Hypothalamus (tissue), 51 donors: ENCODE data around the gene APMAP.
"Not testable (repeated sequence)": the region's sequence is repeated elsewhere in the genome, so short reads cannot be mapped to it uniquely, and the experiment has no call there.

Source experiments
- DNase-seq, 51 donors: peaks; one replicate each; lab custom pipeline; 2025; lab: John Stamatoyannopoulos, UW

Gene APMAP

DNA sequence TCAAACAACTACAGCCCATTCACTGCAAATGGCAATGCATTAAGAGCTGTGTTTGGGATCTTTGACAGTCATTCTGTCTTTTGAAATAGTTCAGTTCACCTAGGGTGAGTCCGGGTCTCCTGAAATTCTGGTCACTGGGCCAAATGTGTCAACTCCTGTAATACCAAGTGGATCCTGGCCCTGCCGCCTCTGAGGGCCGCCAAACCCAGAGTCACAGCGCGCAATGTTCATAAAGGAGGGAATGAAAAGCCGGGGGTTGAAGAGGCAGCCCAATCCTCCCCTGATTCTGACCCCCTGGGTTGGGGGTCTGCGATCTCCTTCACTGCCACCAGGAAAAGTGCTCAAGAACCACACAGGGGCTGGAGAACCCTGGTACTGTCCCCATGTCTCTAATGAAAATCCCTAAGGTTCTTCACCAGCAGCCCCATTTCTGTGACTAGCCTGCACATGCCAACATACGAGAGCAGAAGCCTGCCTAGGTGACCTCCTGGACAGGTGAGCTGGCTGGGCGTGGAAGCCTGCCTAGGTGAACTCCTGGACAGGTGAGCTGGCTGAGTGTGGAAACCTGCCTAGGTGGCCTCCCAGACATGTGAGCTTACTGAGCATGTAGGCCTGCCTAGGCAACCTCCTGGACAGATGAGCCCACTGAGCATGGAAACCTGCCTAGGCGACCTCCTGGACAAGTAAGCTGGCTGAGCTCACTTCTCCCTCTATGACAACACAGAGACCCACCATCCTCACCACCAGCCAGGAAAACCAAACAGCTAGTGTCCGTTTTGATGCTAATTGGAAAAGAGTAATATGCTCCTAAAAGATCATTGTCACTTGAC is 16.1 kb upstream of the APMAP start:
- no peak for DNase-seq

DNA sequence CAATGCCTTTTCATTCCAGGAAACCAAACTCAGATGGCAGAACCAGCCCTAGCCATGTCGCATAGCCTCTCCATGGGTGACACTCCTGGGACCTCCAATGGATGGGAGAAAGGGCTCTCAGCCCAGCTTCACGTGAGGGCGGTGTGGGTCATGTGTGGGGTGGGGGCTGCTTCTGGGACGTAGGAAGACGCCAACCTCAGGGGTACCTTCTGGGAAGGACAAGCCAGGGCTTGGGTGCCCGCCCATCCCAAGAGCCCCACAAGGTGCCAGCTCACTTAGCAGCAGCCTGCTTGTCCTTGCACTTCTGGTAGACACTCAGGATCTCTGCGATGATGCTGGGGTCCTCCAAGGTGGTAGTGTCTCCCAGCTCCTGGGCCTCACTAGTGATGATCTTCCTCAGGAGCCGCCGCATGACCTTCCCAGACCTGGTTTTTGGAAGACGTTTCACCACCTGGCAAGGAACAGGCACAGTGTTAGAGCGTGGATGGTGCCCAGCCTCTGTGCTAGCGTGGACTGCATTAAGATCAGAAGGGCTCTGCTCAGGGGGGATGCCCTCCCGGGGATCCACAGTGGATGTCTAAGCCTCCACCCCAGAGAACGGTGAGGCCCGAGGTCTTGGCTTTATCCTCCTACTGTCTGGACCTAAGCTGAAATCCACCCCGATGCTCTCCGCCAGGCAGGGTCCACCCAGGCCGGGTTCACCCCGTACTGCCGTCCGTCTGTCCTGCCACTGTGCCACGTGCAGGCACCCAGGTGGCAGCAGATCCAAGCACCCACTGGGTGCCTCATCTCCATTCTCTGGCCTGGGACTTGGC is 15.1 kb upstream of the APMAP start:
- DNase-seq, result no peak

DNA sequence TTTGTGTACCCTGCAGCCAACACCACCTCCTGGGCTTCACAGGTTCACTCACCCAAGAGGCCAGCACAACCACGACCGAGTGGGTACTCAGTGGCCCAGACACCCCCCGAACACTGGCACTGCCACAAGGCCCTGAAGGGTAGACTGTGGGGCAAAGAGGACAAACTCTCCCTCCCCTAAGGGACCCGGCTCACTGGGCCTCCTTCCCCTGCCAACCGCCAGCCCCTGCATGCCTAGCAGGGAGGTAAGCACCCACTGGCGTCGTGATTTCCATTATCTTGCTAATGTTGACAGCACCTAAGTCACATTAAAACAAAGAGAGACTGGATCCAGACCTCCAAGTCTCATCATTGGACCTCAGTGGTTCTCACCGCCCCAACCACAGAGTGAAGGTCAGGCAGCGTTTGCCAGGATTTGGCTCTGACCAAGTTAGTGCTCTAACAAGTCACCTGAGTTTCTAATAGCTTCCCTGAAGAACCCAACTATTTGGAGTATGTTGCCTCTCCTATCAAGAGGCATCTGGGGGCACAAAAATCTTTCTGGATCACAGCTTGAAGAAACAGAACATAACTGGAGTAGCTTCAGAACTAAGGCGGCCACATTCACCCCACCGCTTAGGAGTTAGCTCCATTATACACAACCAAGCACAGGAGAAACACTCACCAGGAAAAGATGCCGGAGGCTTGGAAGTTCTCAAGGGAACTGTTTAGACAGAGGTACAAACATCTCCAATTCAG is 14.0 kb upstream of the APMAP start:
- no peak for DNase-seq

DNA sequence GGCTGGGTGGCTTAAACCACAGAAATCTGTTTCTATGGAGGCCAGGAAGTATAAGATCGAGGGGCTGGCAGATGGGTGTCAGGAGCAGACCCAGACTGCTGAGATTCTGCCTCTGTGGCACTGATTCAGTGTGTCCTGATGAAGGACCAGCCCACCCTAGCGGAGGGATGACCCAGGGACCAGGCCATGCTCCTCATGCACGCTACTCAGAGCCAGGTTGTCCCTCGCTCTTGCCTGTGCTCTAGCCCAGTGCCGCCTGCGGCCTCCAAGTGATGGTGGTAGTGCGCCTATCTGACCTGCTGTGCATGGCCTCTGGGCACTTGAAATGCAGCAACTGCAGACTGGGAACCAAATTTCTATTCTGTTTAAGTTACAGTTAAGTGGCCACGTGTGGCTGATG is 13.1 kb upstream of the APMAP start:
- no peak for DNase-seq

DNA sequence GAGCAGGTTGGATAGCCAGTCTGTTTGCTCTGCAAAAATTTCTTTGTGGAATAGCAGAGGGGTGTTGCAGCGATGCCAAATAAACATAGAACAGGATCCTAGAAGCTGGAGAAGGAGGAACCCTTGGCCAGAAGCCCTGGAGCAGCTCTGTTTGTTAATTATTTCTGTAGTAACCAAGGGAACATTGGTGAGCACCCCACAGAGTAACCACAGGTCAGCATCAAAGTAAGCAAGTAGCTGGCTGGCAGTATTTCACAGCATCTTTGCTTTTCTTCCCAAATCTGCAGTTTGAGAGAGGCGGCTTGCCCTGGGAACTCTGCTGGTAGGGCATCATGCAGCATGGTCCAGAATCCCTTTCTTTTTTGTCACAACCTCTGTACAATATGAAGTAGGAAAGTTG is 12.7 kb upstream of the APMAP start:
- DNase-seq, result peak in 13 of 51 donors; percentile 19 to 57 (median 43)

DNA sequence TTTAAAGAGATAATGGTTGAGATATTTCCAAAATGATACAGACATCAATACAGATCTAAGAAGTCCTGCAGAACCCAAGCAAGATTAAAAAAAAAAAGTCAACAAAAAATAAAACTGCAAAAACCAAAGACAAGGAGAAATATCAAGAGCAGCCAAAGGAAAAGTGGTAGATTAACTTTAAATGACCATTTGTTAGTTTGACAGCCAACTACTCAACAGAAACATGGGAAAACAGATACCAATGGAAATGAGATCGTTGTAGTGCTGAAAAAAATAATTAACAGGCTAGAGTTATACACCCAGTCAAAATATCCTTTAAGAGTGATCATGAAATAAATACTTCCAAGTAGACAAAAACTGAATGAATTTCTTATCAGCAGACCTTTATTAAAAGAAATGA is 10.5 kb upstream of the APMAP start:
- DNase-seq, result no peak

DNA sequence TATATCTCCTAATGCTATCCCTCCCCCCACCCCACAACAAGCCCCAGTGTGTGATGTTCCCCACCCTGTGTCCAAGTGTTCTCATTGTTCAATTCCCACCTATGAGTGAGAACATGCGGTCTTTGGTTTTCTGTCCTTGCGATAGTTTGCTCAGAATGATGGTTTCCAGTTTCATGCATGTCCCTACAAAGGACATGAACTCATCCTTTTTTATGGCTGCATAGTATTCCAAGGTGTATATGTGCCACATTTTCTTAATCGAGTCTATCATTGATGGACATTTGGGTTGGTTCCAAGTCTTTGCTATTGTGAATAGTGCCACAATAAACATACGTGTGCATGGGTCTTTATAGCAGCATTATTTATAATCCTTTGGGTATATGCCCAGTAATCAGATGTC is 8.8 kb upstream of the APMAP start:
- DNase-seq, result not testable (repeated sequence)

DNA sequence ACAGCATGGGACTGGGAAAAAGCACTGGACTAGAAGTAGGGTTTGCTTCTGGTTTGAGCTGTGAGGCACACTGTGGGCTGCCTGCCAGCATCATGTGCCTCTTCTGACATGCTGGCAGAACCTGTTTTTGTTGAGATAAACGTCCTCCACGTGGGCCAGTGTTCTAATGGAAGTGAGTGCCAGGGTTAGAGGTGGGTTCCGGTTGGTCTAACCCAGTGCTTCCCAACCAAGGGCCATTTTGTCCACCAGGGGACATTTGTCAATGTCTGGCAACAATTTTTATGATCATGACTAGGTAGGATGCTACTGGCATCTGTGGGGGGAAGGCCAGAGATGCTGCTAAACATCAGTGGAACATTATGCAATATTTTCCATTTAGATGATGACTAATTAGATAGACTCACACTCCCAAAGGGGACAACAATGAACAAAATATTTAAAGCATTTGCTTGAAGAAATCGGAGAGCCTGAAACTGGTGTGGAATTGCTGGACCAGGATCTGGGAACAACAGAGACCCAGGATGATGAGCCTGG is 7.8 kb upstream of the APMAP start:
- DNase-seq, result peak in 8 of 51 donors; percentile 20 to 38 (median 28)

DNA sequence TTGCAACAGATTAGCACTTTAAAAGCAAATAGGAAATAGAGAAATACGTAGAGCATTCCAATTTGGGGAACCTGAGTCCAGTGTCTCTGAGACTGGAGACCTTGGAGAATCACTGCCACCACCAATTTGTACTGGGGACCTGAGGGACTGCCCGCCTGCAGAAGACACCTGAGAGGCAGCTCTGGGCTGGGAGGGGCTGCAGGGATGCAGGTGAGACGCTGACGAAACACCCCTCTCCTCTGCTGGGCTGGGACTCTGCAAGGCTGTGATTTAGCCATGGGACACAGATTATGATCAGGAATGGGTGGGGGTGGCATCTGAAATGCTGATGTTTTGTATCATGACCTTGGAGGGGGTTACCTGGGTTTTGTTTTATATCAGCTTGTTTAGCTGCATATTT is 7.0 kb upstream of the APMAP start:
- no peak for DNase-seq

DNA sequence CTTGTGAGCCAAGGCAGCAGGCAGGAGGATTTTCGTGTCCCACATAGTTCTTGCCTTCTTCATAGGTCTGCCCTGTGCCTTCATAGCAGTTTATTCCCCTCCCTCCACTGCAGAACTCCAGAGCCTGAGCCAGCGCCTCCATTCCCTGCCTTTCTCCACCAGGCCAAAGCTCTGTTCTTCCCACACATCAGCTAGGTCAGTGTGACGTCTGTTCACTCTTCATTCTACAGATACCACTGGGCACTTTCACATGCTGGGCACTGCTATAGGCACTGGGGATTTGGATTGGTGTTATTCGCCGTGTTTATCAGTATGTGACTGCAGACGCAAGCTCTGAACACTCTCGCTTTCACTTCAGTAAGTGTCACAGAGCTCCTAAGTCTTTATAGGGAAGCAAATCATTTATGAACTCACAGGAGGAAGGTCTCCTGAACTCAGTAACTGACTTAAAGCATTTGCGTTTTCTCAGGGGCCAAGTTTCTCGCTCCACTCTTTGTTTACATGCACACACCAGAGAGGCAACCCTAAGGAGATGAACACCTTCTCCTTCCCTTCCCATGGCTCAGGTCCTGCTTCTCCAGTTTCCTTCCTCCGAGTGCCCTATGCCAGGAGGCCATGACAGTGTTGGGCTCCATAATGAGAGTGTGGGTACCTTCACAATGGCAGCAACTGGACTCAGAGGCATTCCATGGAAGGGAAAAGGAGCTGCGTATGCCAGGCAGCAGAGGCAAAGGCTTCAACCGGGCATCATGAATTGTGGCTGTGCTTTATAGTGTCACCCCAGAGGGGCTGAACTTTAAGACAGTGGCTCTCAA is 6.3 kb upstream of the APMAP start:
- DNase-seq, result no peak

DNA sequence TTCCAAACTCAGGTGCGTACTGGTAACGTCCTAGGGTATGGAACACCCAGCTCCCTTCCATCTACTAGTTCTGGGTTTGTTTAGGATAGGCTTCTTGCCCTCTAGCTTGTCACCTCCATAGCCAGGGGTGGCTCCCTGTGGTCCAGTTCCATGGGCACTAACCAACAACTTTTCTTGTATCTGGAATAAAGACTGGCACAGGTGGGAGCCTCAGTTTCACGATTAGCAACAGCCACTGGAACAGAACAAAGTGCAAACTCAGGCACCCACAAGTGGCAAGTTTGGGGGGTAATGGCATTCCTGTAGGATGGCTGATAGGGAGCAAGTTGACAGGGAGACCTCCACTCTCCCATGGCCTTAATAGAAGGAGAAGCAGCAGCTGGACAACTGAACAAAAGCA is 5.6 kb upstream of the APMAP start:
- DNase-seq, result no peak

DNA sequence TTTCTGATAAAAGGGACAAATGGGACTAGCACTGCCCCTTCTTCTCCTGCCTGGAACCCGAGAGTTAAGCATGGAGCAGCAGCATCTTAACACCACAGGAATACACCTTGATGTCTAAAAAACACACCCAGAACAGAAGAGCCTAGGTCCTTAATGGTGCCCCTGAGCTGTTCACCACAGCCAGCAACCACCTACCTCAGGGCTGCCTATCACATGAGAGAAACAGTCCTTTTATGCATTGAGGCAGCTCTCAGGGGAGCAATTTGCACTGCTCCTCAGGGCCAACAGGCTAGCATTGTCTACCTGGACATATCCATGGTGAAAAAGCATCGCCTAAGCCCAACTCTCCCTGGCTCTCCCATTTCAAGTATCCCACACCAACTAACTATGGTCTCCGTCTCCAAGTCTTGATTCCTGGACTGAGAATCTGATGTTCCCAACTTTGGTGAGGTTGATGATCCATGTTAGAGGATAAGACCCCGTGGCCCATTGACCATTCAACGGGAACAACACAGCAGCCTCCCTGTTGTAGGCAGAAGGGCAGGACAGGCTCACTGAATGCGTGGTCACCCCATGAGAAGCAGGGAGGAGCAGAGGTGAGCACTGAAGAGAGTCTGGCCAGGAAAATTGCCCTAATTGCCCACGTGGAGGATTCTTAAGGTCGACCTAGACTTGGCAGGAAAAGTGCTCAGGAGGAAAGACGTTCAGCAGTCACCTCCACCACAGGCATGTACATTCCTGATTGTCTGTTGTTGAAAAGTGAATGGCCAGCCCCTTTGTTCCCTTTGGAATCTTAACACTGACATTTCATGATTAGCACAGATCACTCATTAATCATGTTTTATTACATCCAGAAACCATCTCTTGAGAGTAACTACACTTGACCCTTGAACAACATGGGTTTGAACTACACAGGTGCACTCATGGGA is 4.2 kb upstream of the APMAP start:
- DNase-seq, result no peak

DNA sequence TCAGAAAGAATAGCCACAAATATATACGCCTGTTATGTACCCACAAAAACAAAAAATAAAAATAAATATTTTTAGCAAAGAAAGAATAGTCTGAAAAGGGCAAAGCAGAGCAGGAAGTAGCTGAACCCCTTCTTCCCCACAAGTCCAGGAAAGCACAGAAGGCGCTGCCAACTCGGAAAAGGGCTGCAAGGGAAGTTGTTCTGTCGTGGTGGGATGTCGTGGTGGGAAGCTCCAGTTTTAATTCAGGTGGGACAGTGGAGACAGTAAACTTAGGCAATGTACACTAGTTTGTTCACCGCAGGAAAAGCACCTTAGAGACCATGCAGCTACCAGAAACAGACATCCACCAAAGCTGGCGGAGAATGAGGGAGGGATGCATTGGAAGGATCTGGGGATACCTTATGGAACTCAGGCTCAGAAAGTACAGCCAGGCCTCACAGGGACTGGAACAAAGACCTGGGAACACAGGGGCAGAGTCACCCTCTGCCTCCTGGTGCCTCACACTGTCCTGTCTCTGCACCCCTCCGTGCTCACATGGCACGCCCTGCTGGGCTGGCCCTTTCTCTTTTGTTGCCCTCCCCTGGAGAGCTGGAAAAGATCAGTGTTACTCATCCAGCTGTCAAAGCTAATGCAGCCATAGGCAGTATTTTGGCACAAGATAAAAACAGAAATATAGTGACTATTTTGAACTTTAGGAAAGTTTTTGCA is 3.3 kb upstream of the APMAP start:
- no peak for DNase-seq

DNA sequence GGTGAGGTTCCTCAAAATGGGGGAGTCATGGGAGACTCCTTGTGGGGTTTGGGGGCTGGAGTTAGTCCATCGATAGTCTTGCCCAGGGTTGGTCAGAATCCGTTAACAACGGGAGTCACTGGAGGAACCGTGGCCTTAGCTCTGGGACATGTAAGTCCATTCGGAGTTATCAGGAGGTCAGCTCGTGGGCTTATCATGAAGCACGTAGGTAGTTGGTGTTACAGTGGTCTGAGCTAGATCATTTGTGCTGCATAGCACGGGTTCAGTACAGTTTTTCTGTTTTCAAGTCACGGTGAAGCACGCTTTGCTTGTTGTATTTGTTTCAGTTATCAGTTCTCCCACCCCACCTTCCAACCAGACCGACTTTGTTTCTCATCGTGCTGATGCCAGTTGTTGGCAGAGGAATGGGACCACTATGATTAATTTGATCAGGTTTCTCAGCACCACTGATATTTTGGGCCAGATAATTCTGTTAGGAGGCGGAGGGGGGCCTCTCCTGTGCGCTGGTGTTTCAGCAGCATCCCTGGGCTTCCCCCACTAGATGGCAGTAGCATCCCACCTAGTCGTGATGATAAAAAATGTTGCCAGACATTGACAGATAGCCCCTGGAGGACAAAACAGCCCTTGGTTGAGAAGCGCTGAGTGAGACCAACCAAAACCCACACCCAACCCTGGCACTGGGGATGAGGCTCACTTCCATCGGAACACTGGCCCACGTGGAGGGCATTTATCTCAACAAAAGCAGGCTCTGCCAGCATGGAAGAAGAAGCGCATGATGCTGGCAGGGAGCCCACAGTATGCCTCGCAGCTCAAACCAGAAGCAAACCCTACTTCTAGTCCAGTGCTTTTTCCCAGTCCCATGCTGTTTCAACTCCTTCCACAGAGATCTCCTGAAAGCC is 2.2 kb upstream of the APMAP start:
- DNase-seq, result peak; percentile 37 to 95 (median 80)

DNA sequence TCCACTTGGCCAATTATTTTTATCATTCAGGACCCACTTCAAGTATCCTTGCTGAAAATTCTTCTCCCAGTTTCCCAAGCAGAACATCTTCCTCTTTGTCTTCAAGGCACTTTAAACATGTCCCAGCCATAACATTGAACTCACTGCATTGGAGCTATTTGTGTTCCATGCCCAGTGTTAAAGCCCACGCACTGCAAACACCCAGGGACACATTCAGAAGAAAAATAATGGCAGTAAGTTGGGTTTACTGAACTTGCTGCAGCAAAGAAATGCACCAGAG is 1.6 kb upstream of the APMAP start:
- no peak for DNase-seq

DNA sequence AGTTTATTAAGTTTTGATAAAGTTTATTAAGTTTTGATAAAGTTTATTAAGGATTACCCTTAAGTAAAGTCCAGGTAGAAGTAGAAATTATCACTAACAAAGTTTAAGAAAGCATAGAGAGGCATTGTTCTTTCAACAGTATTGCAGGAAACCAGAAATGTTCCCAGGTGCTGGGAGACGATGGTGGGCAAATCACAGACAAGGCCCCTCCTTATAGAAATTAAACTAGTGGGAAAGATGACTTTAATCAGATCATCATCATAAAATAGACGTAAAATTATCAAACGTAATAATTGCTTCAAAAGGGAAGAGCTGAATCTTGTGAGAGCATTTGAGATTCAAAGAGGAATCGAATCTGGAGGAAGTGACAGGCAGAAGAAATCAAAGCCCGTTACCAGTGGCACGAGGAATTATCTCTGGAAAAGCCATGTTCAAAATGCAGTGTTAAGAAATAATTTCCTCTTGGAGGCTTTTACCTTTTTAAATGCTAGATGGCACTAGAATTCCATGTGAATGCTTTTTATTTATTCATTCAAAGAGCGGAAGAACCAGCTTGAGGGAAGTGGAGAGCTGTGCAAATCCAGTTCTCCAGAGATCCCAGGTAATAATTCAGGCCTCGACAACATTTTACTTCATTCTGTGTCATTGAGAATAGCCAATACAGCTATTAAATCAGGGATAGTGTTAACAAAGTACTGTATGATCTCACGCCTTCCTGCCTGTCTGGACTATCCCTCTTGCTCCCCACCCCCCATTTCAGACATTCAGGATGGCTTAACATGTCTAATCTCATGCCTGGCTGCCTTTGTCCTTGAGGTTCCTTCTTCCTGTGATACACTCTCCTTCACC is 1.0 kb upstream of the APMAP start:
- DNase-seq, result peak in 1 of 51 donors; percentile 79
